GM19328 (cell line): Measurements from ENCODE around the gene HS3ST3A1.
"Not testable (repeated sequence)": the region's sequence is repeated elsewhere in the genome, so short reads cannot be mapped to it uniquely, and the experiment has no call there.

Source experiments
- ATAC-seq: cut with Tn5 transposase; IDR thresholded peaks from one replicate; pipeline ENCODE4 v1.9.1; 2021; ENCODE audit warnings: mild to moderate bottlenecking, moderate library complexity; ENCODE audit not compliant: unreplicated experiment

HS3ST3A1 gene

GRCh38 chr17:13576661-13577526 is 24.8 kb downstream of the HS3ST3A1 start:
- no peak for ATAC-seq

GRCh38 chr17:13575922-13576419 is 25.8 kb downstream of the HS3ST3A1 start:
- no peak for ATAC-seq

GRCh38 chr17:13575466-13575865 is 26.3 kb downstream of the HS3ST3A1 start:
- ATAC-seq: no peak

- ATAC-seq: no peak
These were observed 29.1 kb downstream of the HS3ST3A1 start for GRCh38 chr17:13572581-13572980.

GRCh38 chr17:13569398-13570123 is 32.2 kb downstream of the HS3ST3A1 start:
- ATAC-seq: no peak

GRCh38 chr17:13568582-13569397 is 32.9 kb downstream of the HS3ST3A1 start:
- ATAC-seq: no peak

GRCh38 chr17:13563866-13564265 is 37.9 kb downstream of the HS3ST3A1 start:
- ATAC-seq: no peak

GRCh38 chr17:13562271-13562800 is 39.4 kb downstream of the HS3ST3A1 start:
- ATAC-seq: no peak

GRCh38 chr17:13561606-13562270 is 40.0 kb downstream of the HS3ST3A1 start:
- ATAC-seq: no peak

GRCh38 chr17:13560935-13561334 is 40.8 kb downstream of the HS3ST3A1 start:
- no peak for ATAC-seq

GRCh38 chr17:13558588-13558987 is 43.1 kb downstream of the HS3ST3A1 start:
- no peak for ATAC-seq

GRCh38 chr17:13557077-13557476 is 44.7 kb downstream of the HS3ST3A1 start:
- no peak for ATAC-seq

- ATAC-seq: no peak
These were observed 47.5 kb downstream of the HS3ST3A1 start for GRCh38 chr17:13554231-13554630.

GRCh38 chr17:13550291-13550690 is 51.4 kb downstream of the HS3ST3A1 start:
- no peak for ATAC-seq

GRCh38 chr17:13548576-13548975 is 53.2 kb downstream of the HS3ST3A1 start:
- ATAC-seq: not testable (repeated sequence)

GRCh38 chr17:13546851-13547250 is 54.9 kb downstream of the HS3ST3A1 start:
- no peak for ATAC-seq

- ATAC-seq: no peak
These were observed 55.8 kb downstream of the HS3ST3A1 start for GRCh38 chr17:13545941-13546340.

- no peak for ATAC-seq
These were observed 57.0 kb downstream of the HS3ST3A1 start for GRCh38 chr17:13544765-13545164.

GRCh38 chr17:13544292-13544691 is 57.4 kb downstream of the HS3ST3A1 start:
- no peak for ATAC-seq

- no peak for ATAC-seq
These were observed 59.1 kb downstream of the HS3ST3A1 start for GRCh38 chr17:13542636-13543035.
